ENCODE data around the gene ACOX3.

GRCh38 chr4:8346838-8347605, 93.5 kb downstream of the ACOX3 start:
- no peak for TF ChIP-seq RAD51 (IDR thresholded peaks at IDR 0.05)
- TF ChIP-seq TARDBP (IDR thresholded peaks at IDR 0.05; ENCODE audit: borderline replicate concordance), result no peak
- no peak for TF ChIP-seq RFX5 (IDR thresholded peaks at IDR 0.05; ENCODE audit: low read depth, low read length)
- TF ChIP-seq MAX (IDR thresholded peaks at IDR 0.05; ENCODE audit: low read depth, low read length), result no peak
- no peak for TF ChIP-seq EZH2 (IDR thresholded peaks at IDR 0.05; ENCODE audit: borderline replicate concordance, control insufficient read depth, low read depth, low read length)
- no peak for TF ChIP-seq SPI1 (IDR thresholded peaks at IDR 0.05; ENCODE audit: borderline replicate concordance, insufficient read depth, low read depth, low read length)
- TF ChIP-seq CTCF (IDR thresholded peaks at IDR 0.05 in 2 of 3, conservative IDR thresholded peaks at IDR 0.05 in 1 of 3; ENCODE audit: control insufficient read depth in 2 of 3, extremely low read depth in 1 of 3, insufficient read depth in 1 of 3, low read depth in 3 of 3, low read length in 3 of 3), result no peak
- no peak for TF ChIP-seq E2F8 (IDR thresholded peaks at IDR 0.05; ENCODE audit: low read depth, partially characterized antibody)
- no peak for TF ChIP-seq USF2 (IDR thresholded peaks at IDR 0.05; ENCODE audit: borderline replicate concordance, low read depth, low read length)
- no peak for TF ChIP-seq RELB (IDR thresholded peaks at IDR 0.05; ENCODE audit: low read depth)
- TF ChIP-seq SIN3A (IDR thresholded peaks at IDR 0.05; ENCODE audit: low read depth, low read length), result no peak
- no peak for TF ChIP-seq ATF3 (IDR thresholded peaks at IDR 0.05; ENCODE audit: borderline replicate concordance, extremely low read depth, low read depth, low read length)
